ENCODE measurements around the gene CBLB. TPM values are rescaled to one million over a fixed set of nuclear protein-coding genes. Genes with fewer than 3 reads are reported as not detected.
A peak's percentile ranks its signal among the peaks of the same experiment; 100 is the strongest.

The CBLB gene
- total and polyA plus RNA-seq, 8 donors, result 5.3 to 23.3 (median 10.4) TPM

DNA sequence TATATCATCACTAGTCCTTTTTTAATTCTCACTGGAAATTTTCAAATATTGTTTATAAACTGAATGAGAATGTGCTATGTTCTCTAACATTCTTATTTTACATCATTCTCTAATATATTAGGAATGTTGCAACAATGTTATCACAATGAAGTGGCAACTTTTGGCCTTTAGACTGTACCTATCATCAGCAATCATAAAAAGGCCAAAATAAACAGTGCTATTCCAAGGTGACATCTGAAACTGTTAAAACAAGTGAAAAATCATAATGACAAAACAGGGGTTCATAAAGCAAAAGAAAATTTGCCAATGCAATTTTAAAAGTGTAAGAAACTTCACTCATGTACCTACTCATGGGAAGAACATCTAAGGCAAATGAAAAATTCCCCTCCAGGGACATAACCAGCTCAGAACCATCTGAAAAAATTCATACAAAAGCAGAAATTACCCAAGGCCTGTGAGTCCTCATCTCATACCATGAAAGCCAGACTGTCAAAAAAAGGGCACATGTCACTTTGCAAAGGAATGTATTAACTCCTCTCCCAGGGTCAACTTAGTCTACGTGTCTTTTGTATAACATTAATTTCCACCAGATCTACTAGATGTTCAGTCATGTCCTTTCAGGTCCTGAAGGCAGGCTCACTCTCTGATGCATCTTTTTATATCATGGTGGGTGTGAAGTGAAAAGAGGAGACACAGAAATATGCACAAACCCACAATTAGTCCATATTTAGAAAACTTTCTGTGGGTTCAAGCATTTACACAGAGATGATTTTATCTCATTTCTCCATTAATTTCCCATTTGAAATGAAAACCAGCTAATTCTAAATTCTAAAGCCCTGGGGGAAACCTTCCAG is 211.9 kb downstream of the CBLB start:
- H3K27me3 ChIP-seq, result no peaks in the 10 kb centered on the region
- WGBS, 2 donors, result 52 to 70% methylated on average over 1 of the region's 1 CpG
- H3K4me1 ChIP-seq, result peaks cover 0 to 7% (median 0%) of the 10 kb centered on the region in 3 donors
- H3K9me3 ChIP-seq, result no peaks in the 10 kb centered on the region
- DNase-seq (no peak), FAIRE-seq (no peak), ATAC-seq (peak in 3 of 4 donors; percentile 62 to 70 (median 63))
- H3K36me3 ChIP-seq, result peaks cover 0 to 3% (median 0%) of the 10 kb centered on the region in 3 donors
- intact Hi-C loops (cut with DNase I), result no loop called here
- TF ChIP-seq, protein P1, sequence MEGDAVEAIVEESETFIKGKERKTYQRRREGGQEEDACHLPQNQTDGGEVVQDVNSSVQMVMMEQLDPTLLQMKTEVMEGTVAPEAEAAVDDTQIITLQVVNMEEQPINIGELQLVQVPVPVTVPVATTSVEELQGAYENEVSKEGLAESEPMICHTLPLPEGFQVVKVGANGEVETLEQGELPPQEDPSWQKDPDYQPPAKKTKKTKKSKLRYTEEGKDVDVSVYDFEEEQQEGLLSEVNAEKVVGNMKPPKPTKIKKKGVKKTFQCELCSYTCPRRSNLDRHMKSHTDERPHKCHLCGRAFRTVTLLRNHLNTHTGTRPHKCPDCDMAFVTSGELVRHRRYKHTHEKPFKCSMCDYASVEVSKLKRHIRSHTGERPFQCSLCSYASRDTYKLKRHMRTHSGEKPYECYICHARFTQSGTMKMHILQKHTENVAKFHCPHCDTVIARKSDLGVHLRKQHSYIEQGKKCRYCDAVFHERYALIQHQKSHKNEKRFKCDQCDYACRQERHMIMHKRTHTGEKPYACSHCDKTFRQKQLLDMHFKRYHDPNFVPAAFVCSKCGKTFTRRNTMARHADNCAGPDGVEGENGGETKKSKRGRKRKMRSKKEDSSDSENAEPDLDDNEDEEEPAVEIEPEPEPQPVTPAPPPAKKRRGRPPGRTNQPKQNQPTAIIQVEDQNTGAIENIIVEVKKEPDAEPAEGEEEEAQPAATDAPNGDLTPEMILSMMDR (IDR thresholded peaks at IDR 0.05), result no peak
- H3K4me3 ChIP-seq, result no peak overlapping the region
- H3K27ac ChIP-seq, result no peak overlapping the region

DNA sequence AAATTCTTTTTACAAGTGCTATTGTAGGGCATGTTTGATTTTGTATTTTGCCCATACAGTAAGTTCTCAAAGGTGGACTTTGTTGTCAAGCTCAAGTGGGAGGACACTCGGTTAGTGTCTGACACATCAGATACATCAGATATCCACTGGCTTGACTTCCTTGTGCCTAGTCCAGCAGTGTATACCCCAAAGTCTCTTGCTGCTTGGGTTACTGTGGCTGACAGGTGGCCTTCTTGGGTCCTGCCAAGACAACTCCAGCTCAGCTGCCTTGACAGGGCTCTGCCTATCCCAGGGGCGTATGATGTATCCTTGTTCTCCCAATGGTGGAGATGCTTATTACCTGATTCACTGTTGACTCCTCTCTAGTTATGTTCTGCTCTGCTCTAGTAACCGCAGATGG is 214.9 kb downstream of the CBLB start:
- Histone ChIP-seq H3K4me1 (peaks cover 0 to 7% (median 0%) of the 10 kb centered on the region in 3 donors), H3K27me3 (no peaks in the 10 kb centered on the region), H3K4me3 (no peak overlapping the region), H3K27ac (no peak overlapping the region), H3K36me3 (no peaks in the 10 kb centered on the region), H3K9me3 (no peaks in the 10 kb centered on the region)
- TF ChIP-seq, protein P1 (IDR thresholded peaks at IDR 0.05), result no peak
- no peak for FAIRE-seq
- no peak for ATAC-seq
- intact Hi-C loops (cut with DNase I), result no loop called here
- 90 to 94% methylated on average over 3 of the region's 3 CpGs for WGBS, 2 donors
- no peak for DNase-seq

DNA sequence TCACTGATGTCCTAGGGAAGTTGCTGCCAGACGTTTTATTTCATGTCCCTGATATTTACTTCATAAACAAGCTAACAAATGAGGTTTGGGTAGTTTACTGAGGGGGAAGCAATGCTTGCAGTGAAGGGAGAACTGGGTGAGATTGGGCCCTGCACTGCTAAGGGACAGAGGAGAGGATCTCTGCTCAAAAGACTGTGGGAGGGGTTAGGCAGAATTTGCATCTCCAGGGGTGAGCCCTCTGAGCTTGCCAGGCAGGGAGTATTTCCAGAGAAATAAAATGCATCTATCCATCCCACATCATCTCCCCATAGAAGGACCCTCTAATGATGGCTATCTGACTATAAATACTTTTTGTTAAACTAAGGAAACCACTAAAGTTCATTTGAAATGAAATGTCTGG is 215.6 kb downstream of the CBLB start:
- intact Hi-C loops (cut with DNase I), result no loop called here
- 8 to 31% methylated on average over 1 of the region's 1 CpG for WGBS, 2 donors
- Histone ChIP-seq H3K4me3 (no peak overlapping the region), H3K9me3 (no peaks in the 10 kb centered on the region), H3K27ac (no peak overlapping the region), H3K27me3 (no peaks in the 10 kb centered on the region), H3K36me3 (no peaks in the 10 kb centered on the region), H3K4me1 (peaks cover 0 to 7% (median 0%) of the 10 kb centered on the region in 3 donors)
- no peak for ATAC-seq
- no peak for DNase-seq
- TF ChIP-seq, protein P1 (IDR thresholded peaks at IDR 0.05), result no peak
- FAIRE-seq, result no peak

DNA sequence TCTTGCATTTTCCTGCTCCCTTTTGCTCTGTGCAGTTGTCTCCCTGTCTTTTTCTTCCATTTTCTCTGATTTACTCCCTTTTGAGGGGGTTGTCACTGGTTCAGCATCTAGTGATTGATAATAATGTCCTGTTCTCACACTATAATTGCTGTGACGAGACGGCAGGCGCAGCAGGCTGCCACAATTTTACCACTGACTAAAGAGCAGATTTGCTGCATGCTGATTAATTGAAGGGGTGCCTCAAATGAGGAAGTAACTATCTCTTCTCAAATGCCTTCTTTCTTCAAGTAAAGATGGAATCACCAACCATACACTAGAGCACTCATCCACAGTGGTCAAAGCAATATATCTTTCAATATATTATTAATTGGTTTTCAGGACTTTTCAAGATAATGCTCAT is 219.3 kb downstream of the CBLB start:
- Histone ChIP-seq H3K4me1 (no peaks in the 10 kb centered on the region), H3K27me3 (no peaks in the 10 kb centered on the region), H3K4me3 (no peak overlapping the region), H3K27ac (no peak overlapping the region), H3K36me3 (no peaks in the 10 kb centered on the region), H3K9me3 (no peaks in the 10 kb centered on the region)
- 54 to 66% methylated on average over 3 of the region's 3 CpGs for WGBS, 2 donors
- TF ChIP-seq, protein P1 (IDR thresholded peaks at IDR 0.05), result no peak
- no peak for FAIRE-seq
- ATAC-seq, result no peak
- intact Hi-C loops (cut with DNase I), result no loop called here
- no peak for DNase-seq

DNA sequence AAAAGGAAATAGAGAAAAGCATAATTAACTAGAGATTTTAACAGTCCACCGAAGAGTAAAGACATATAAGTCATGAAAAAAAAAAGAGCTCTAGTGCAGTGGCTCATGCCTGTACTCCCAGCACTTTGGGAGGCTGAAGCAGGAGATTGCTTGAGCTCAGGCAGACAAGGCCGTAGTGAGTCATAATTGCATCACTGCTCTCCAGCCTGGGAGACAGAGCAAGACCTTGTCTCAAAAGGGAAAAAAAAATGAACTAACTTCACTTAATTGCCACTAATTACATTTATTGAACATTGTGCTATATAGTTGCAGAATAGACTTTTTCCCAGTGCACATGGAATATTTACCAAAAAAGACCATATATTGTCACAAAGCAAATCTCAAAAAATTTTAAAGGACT is 221.8 kb downstream of the CBLB start:
- DNase-seq (peak in 1 of 6 donors; percentile 16), ATAC-seq (peak in 2 of 4 donors; percentile 69 to 78), FAIRE-seq (no peak)
- Histone ChIP-seq H3K4me1 (no peaks in the 10 kb centered on the region), H3K27me3 (no peaks in the 10 kb centered on the region), H3K36me3 (no peaks in the 10 kb centered on the region), H3K27ac (no peak overlapping the region), H3K9me3 (no peaks in the 10 kb centered on the region), H3K4me3 (no peak overlapping the region)
- 88 to 89% methylated on average over 2 of the region's 2 CpGs for WGBS, 2 donors
- intact Hi-C loops (cut with DNase I), result no loop called here
- TF ChIP-seq, protein P1 (IDR thresholded peaks at IDR 0.05), result no peak
